Sigmoid colon (tissue), 3 donors: ENCODE results near the gene METAP1D.

ENCODE experiments used
- POLR2A ChIP-seq, 2 donors: fragments of 450-650 bp; IDR thresholded peaks; one replicate each; pipeline ENCODE4 v1.6.1; 2016; ENCODE audit warnings: antibody characterized with exemption in 2 of 2, mild to moderate bottlenecking in 2 of 2, moderate library complexity in 2 of 2
- TF ChIP-seq, protein P1 (sequence below), 4 experiments: fragments of 450-650 bp in 3 of 4; fragments of 200-600 bp in 1 of 4; IDR thresholded peaks; one replicate each; pipeline ENCODE4 v1.5.1; 2016 to 2019; ENCODE audit warnings: antibody characterized with exemption in 4 of 4, mild to moderate bottlenecking in 3 of 4, moderate library complexity in 2 of 4

DNA sequence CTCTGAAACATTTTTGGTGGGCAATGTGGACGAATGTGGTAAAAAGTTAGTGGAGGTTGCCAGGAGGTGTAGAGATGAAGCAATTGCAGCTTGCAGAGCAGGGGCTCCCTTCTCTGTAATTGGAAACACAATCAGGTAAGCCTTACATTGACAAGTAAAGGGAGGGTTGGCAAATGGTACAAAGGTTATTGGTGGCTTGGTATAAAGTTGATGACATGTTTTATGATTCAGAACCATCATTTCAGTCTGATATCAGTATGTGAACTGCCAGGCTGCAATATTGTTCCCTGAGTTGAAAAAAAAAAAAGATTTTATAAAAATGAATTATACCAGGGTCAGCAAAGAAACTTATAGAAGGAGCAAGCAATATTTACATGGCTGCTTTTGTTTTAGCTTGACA is 71.2 kb downstream of the METAP1D start:
- TF ChIP-seq, protein P1, sequence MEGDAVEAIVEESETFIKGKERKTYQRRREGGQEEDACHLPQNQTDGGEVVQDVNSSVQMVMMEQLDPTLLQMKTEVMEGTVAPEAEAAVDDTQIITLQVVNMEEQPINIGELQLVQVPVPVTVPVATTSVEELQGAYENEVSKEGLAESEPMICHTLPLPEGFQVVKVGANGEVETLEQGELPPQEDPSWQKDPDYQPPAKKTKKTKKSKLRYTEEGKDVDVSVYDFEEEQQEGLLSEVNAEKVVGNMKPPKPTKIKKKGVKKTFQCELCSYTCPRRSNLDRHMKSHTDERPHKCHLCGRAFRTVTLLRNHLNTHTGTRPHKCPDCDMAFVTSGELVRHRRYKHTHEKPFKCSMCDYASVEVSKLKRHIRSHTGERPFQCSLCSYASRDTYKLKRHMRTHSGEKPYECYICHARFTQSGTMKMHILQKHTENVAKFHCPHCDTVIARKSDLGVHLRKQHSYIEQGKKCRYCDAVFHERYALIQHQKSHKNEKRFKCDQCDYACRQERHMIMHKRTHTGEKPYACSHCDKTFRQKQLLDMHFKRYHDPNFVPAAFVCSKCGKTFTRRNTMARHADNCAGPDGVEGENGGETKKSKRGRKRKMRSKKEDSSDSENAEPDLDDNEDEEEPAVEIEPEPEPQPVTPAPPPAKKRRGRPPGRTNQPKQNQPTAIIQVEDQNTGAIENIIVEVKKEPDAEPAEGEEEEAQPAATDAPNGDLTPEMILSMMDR (IDR thresholded peaks at IDR 0.05), result no peak
- no peak for TF ChIP-seq POLR2A (IDR thresholded peaks at IDR 0.05)
